RWPE1 (cell line): ENCODE measurements around the gene OSBPL9.

Source experiments
- CTCF ChIA-PET: fragments of 350-600 bp; sonication (Branson Sonifier 250); formaldehyde crosslinking; extraction: SDS; loops from one replicate; lab custom pipeline; 2021; lab: Yijun Ruan, JAX
- POLR2A ChIA-PET: fragments of 400-600 bp; formaldehyde crosslinking; extraction: SDS; loops from one replicate; lab custom pipeline; 2020; ENCODE audit warnings: antibody characterized with exemption; ENCODE audit not compliant: low non-redundant PET; lab: Yijun Ruan, JAX
- DNase-seq: peaks from one replicate; pipeline ENCODE4 v3.0.0; 2012; ENCODE audit warnings: low spot score
- H3K27ac ChIP-seq: fragments of 450-650 bp; 2 replicates; pipeline ENCODE4 v1.5.1; 2017
- TF ChIP-seq, protein P1 (sequence below): fragments of 450-650 bp; conservative IDR thresholded peaks from 2 replicates; pipeline ENCODE4 v1.5.1; 2017; ENCODE audit warnings: low read depth, mild to moderate bottlenecking

The OSBPL9 gene

DNA sequence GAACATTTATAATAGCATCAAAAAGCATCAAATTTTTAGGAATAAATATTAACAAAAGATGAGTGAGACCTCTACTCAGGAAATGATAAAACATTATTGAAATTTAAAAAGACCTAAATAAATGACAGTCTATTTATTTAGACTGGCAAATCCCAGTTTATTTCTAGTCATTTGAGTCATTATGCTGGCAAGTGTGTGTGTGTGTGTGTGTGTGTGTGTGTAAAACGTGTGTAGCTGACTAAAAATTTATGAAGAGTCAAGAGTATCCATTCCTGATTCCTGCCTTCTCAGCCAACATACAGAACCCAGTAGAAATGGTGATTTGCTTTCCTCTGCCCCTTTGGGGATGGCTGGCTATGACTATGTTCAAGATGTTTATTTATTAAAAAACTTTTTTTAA is 46.2 kb downstream of the OSBPL9 start:
- no peak for DNase-seq
- POLR2A ChIA-PET: no interaction called here
- TF ChIP-seq, protein P1, sequence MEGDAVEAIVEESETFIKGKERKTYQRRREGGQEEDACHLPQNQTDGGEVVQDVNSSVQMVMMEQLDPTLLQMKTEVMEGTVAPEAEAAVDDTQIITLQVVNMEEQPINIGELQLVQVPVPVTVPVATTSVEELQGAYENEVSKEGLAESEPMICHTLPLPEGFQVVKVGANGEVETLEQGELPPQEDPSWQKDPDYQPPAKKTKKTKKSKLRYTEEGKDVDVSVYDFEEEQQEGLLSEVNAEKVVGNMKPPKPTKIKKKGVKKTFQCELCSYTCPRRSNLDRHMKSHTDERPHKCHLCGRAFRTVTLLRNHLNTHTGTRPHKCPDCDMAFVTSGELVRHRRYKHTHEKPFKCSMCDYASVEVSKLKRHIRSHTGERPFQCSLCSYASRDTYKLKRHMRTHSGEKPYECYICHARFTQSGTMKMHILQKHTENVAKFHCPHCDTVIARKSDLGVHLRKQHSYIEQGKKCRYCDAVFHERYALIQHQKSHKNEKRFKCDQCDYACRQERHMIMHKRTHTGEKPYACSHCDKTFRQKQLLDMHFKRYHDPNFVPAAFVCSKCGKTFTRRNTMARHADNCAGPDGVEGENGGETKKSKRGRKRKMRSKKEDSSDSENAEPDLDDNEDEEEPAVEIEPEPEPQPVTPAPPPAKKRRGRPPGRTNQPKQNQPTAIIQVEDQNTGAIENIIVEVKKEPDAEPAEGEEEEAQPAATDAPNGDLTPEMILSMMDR: no peak
- H3K27ac ChIP-seq: no peak overlapping the region
- CTCF ChIA-PET: no interaction called here

DNA sequence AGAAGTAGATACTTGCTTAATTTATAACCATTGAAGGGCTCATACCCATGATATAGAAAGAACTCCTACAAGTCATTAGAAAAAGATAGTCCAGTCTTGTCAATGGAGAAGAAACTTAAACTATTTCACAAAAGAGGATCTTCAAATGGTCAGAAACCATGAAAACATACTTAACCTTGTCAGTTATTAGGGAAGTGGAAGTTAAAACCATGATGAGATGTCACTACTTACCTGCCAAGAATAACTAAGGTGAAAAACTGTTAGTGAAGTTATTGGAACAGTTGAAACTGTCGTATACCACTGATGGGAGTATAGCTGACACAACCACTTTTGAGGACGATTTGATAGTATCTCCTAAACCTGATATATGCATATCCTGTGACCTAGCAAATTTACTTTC is 46.8 kb downstream of the OSBPL9 start:
- TF ChIP-seq, protein P1: no peak
- no peak overlapping the region for H3K27ac ChIP-seq
- ChIA-PET CTCF (no interaction called here), POLR2A (no interaction called here)
- DNase-seq: no peak

DNA sequence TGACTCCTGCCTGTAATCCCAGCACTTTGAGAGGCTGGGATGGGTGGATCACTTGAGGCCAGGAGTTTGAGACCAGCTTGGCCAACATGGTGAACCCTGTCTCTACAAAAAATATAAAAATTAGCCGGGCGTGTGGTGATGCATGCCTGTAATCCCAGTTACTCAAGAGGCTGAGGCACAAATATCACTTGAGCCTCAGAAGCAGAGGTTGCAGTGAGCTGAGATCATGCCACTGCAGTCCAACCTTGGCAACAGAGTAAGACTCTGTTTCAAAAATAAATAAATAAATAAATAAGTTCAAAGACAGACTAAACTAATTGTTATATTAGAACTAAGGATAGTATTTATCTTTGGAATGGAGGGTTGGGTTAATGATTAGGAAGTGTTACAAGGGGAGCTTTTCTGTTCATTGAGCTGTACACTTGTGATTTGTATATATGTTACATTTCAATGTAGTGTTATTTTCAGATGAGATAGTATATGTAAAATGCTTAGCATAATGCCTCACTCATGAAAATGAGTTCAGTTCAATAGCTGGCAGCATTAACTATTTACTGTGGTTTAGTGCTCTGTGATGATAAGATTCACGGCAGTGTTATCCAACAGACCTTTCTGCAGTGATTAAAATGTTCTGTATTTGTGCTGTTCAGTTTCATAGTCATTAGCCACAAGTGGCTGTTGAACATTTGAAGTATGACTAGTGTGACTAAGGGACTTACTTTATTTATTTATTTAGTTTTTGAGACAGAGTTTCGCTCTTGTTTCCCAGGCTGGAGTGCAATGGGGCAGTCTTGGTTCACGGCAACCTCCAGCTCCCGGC is 47.7 kb downstream of the OSBPL9 start:
- DNase-seq: no peak
- CTCF ChIA-PET: no interaction called here
- TF ChIP-seq, protein P1: no peak
- POLR2A ChIA-PET: no interaction called here
- no peak overlapping the region for H3K27ac ChIP-seq

DNA sequence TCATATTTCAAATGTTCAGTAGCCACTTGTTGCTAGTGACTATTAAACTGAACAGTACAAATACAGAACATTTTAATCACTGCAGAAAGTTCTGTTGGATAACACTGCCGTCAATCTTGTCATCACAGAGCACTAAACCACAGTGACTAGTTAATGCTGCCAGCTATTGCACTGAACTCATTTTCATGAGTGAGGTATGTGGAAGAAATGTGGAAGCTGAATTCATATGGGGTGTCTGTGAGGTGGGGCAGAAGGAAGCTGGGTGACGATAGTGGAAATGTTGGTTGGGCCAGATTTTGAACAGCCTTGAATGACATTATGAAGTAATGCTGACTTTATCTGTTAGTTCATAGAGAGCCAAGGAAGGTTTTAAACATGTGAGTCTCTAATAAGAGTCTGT is 49.6 kb downstream of the OSBPL9 start:
- POLR2A ChIA-PET: no interaction called here
- DNase-seq: no peak
- TF ChIP-seq, protein P1: no peak

DNA sequence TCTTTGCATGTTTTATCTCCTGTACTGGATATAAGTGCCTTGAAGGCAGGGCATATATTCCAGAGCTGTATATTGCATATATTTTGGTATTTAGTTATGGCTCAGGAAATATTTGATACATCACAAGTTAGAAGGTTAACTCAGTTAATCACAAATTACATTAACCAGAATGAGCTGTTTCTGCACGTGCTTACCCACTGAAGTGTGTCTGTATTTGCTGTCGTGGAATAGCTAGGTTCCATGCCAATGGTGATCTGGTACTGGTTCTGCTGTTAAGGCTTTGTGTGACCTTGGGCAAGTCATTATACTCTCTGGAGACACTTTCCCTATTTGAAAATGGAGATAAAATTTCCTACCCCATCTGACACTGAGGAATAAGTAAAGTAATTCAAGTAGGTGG is 50.7 kb downstream of the OSBPL9 start:
- ChIA-PET CTCF (interaction anchor here (0.5 kb wide), 1 partner anchor 213 kb away, joined by 5 read pairs; no protein-coding TSS in a partner anchor), POLR2A (no interaction called here)
- TF ChIP-seq, protein P1: no peak
- H3K27ac ChIP-seq: no peak overlapping the region
- no peak for DNase-seq

More for the DNA sequence above, 49.6 kb downstream of the OSBPL9 start:
- CTCF ChIA-PET: no interaction called here
- no peak overlapping the region for H3K27ac ChIP-seq

DNA sequence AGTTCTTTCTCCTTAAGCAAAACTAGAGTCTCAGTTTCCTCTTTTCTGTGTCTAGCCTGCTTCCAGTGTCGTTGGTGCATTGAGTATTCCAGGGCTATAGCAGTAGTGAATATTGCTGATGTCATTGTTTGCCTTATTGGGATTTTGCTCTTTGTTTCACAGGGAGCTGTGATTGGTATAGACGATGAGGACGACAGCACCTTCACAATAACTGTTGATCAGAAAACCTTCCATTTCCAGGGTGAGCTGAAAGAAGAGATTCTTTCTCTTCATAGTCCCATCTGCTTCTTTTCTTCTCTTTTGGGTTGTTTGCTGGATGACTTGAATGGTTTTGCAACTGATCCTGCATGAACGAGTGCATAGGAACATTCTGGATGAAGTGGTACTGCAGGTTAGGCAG is 52.4 kb downstream of the OSBPL9 start:
- DNase-seq: no peak
- TF ChIP-seq, protein P1: no peak
- CTCF ChIA-PET: no interaction called here
- H3K27ac ChIP-seq: no peak overlapping the region
- POLR2A ChIA-PET: no interaction called here
